Fibroblast of lung (primary cell): ENCODE results near the gene TK1.

Experiments
- EZH2 ChIP-seq: IDR thresholded peaks from 2 replicates; pipeline ENCODE4 v1.5.1; 2012; ENCODE audit warnings: low read length, control low read depth, mild to moderate bottlenecking; ENCODE audit errors: missing control alignments
- TF ChIP-seq, protein P1 (sequence below), 2 donors: IDR thresholded peaks in 1 of 2; conservative IDR thresholded peaks in 1 of 2; 1 replicate in 1 of 2; 2 replicates in 1 of 2; pipeline ENCODE4 v1.5.1; 2011 to 2012; ENCODE audit warnings: low read length in 2 of 2, control low read depth in 1 of 2, inconsistent platforms in 1 of 2, low read depth in 1 of 2, mild to moderate bottlenecking in 1 of 2

DNA sequence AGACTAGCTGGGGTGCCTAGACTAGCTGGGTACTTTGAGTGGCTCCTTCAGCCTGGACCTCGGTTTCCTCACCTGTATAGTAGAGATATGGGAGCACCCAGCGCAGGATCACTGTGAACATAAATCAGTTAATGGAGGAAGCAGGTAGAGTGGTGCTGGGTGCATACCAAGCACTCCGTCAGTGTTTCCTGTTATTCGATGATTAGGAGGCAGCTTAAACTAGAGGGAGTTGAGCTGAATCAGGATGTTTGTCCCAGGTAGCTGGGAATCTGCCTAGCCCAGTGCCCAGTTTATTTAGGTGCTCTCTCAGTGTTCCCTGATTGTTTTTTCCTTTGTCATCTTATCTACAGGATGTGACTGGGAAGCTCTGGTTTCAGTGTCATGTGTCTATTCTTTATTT lies 36.2 kb upstream of the TK1 start:
- TF ChIP-seq, protein P1, sequence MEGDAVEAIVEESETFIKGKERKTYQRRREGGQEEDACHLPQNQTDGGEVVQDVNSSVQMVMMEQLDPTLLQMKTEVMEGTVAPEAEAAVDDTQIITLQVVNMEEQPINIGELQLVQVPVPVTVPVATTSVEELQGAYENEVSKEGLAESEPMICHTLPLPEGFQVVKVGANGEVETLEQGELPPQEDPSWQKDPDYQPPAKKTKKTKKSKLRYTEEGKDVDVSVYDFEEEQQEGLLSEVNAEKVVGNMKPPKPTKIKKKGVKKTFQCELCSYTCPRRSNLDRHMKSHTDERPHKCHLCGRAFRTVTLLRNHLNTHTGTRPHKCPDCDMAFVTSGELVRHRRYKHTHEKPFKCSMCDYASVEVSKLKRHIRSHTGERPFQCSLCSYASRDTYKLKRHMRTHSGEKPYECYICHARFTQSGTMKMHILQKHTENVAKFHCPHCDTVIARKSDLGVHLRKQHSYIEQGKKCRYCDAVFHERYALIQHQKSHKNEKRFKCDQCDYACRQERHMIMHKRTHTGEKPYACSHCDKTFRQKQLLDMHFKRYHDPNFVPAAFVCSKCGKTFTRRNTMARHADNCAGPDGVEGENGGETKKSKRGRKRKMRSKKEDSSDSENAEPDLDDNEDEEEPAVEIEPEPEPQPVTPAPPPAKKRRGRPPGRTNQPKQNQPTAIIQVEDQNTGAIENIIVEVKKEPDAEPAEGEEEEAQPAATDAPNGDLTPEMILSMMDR (conservative IDR thresholded peaks at IDR 0.05 in 1 of 2, IDR thresholded peaks at IDR 0.05 in 1 of 2; ENCODE audit: low read depth in 1 of 2, low read length in 2 of 2): no peak
- no peak for TF ChIP-seq EZH2
